ENCODE results near the gene ZBTB25.

DNA sequence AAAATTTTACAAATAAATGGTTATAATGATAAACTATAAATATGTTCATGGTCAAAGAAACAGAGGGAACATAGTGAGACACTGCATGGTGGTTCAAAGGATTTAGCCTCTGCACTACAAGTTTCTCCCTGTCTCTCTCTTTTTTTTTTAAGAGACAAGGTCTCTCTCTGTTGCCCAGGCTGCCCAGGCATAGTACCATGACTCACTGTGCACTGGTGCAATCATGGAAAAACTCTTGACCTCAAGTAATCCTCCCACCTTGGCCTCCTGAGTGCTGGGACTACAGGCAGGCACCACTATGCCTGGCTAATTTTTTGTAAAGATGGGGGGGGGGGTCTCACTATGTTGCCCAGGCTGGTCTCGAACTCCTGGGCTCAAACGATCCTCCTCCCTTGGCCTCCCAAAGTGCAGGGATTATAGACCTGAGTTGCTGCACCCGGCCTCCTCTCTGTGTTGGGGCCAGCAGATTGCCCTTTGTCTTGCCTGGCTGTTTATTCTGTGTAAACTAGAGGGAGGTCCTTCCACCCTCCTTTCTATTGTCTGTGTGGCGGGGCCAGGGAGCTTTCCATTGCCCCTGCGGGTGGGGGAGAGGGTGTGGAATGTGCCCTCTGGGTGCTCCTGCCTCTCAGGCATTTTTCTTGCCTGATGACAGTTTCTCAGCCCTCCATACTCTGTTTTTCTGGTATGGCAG is 93.4 kb downstream of the ZBTB25 start:
- no peak for TF ChIP-seq POLR2AphosphoS5 (IDR thresholded peaks at IDR 0.05; ENCODE audit: low read depth, low read length)
- TF ChIP-seq SRF (IDR thresholded peaks at IDR 0.05; ENCODE audit: low read depth) = no peak
- no peak for TF ChIP-seq POLR2A (IDR thresholded peaks at IDR 0.05; ENCODE audit: borderline replicate concordance, extremely low read depth, insufficient read depth, insufficient read length)
- no peak for TF ChIP-seq FOSL1 (IDR thresholded peaks at IDR 0.05; ENCODE audit: low read depth)
- TF ChIP-seq ZNF274 (IDR thresholded peaks at IDR 0.05; ENCODE audit: low read depth, low read length) = no peak
- TF ChIP-seq, protein P1, sequence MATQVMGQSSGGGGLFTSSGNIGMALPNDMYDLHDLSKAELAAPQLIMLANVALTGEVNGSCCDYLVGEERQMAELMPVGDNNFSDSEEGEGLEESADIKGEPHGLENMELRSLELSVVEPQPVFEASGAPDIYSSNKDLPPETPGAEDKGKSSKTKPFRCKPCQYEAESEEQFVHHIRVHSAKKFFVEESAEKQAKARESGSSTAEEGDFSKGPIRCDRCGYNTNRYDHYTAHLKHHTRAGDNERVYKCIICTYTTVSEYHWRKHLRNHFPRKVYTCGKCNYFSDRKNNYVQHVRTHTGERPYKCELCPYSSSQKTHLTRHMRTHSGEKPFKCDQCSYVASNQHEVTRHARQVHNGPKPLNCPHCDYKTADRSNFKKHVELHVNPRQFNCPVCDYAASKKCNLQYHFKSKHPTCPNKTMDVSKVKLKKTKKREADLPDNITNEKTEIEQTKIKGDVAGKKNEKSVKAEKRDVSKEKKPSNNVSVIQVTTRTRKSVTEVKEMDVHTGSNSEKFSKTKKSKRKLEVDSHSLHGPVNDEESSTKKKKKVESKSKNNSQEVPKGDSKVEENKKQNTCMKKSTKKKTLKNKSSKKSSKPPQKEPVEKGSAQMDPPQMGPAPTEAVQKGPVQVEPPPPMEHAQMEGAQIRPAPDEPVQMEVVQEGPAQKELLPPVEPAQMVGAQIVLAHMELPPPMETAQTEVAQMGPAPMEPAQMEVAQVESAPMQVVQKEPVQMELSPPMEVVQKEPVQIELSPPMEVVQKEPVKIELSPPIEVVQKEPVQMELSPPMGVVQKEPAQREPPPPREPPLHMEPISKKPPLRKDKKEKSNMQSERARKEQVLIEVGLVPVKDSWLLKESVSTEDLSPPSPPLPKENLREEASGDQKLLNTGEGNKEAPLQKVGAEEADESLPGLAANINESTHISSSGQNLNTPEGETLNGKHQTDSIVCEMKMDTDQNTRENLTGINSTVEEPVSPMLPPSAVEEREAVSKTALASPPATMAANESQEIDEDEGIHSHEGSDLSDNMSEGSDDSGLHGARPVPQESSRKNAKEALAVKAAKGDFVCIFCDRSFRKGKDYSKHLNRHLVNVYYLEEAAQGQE (IDR thresholded peaks at IDR 0.05; ENCODE audit: low read depth) = no peak
- TF ChIP-seq CTCF (IDR thresholded peaks at IDR 0.05 in 2 of 3, conservative IDR thresholded peaks at IDR 0.05 in 1 of 3; ENCODE audit: borderline replicate concordance in 1 of 3, insufficient read depth in 1 of 3, low read depth in 2 of 3, low read length in 2 of 3) = no peak
- no peak for TF ChIP-seq EZH2 (IDR thresholded peaks at IDR 0.05)
- TF ChIP-seq EZH2phosphoT487 (IDR thresholded peaks at IDR 0.05; ENCODE audit: borderline replicate concordance) = no peak
- TF ChIP-seq CEBPB (IDR thresholded peaks at IDR 0.05; ENCODE audit: low read depth) = peak; percentile 59; the same call in 1 of the 2 replicates
- TF ChIP-seq SIN3A (IDR thresholded peaks at IDR 0.05; ENCODE audit: low read depth) = no peak

All from HCT116 (cell line).